WTC11 (cell line): ENCODE results near the gene SMKR1. TPM values are rescaled to one million over a fixed set of nuclear protein-coding genes. Genes with fewer than 3 reads are reported as not detected.

Experiments
- ATAC-seq: fragments of 200-7000 bp; cut with Tn5 transposase; 2 replicates; pipeline ENCODE4 v1.10.0; 2021; ENCODE audit warnings: mild to moderate bottlenecking, moderate library complexity
- CTCF ChIA-PET: fragments of 300-600 bp; sonication (Branson Sonifier 250); formaldehyde crosslinking; loops from one replicate; lab custom pipeline; 2021; ENCODE audit warnings: antibody characterized with exemption; lab: Charles Lee
- POLR2A ChIA-PET: fragments of 350-600 bp; sonication (Branson Sonifier 250); formaldehyde crosslinking; loops from one replicate; lab custom pipeline; 2021; ENCODE audit warnings: antibody characterized with exemption; lab: Charles Lee
- DNase-seq: peaks from one replicate; pipeline ENCODE4 v3.0.0; 2021; ENCODE audit warnings: low spot score
- H3K27ac Mint-ChIP-seq: 2 replicates; pipeline ENCODE4 v1.8.0; 2021; ENCODE audit warnings: mixed read lengths
- H3K27me3 Mint-ChIP-seq: 2 replicates; pipeline ENCODE4 v1.8.0; 2021; ENCODE audit warnings: low read depth, mild to moderate bottlenecking, moderate library complexity, mixed read lengths
- H3K36me3 Mint-ChIP-seq: 2 replicates; pipeline ENCODE4 v1.8.0; 2021; ENCODE audit warnings: mixed read lengths
- H3K4me1 Mint-ChIP-seq: 2 replicates; pipeline ENCODE4 v1.8.0; 2022; ENCODE audit warnings: mixed read lengths
- H3K4me3 Mint-ChIP-seq: 2 replicates; pipeline ENCODE4 v1.8.0; 2021; ENCODE audit warnings: mild to moderate bottlenecking, moderate library complexity, mixed read lengths
- H3K9me3 Mint-ChIP-seq: 2 replicates; pipeline ENCODE4 v1.8.0; 2021; ENCODE audit warnings: mixed read lengths
- CBFB ChIP-seq: sonication (generic); formaldehyde crosslinking; IDR thresholded peaks from 2 replicates; pipeline ENCODE4 v1.8.1; 2022; ENCODE audit warnings: mild to moderate bottlenecking, low read depth, missing genetic modification reagents
- CREM ChIP-seq: sonication (generic); formaldehyde crosslinking; IDR thresholded peaks from 2 replicates; pipeline ENCODE4 v1.8.1; 2022; ENCODE audit warnings: mild to moderate bottlenecking, missing genetic modification reagents, moderate library complexity
- E2F1 ChIP-seq: sonication (generic); formaldehyde crosslinking; IDR thresholded peaks from 2 replicates; pipeline ENCODE4 v1.8.0; 2022; ENCODE audit warnings: mild to moderate bottlenecking, missing genetic modification reagents
- E2F5 ChIP-seq: sonication (generic); formaldehyde crosslinking; IDR thresholded peaks from 2 replicates; pipeline ENCODE4 v1.8.1; 2022; ENCODE audit warnings: mild to moderate bottlenecking, moderate library complexity, missing genetic modification reagents
- EMX1 ChIP-seq: fragments of 250-450 bp; sonication (Bioruptor Pico); IDR thresholded peaks from 2 replicates; pipeline ENCODE4 v1.8.0; 2021; ENCODE audit warnings: mild to moderate bottlenecking
- GABPB1 ChIP-seq: sonication (generic); formaldehyde crosslinking; IDR thresholded peaks from 2 replicates; pipeline ENCODE4 v1.8.1; 2023; ENCODE audit warnings: mild to moderate bottlenecking, missing genetic modification reagents
- GRHL2 ChIP-seq: fragments of 250-450 bp; sonication (Bioruptor Pico); IDR thresholded peaks from 2 replicates; pipeline ENCODE4 v1.8.0; 2022; ENCODE audit warnings: mild to moderate bottlenecking, moderate library complexity; ENCODE audit not compliant: insufficient replicate concordance, severe bottlenecking
- JAZF1 ChIP-seq: fragments of 250-450 bp; sonication (Bioruptor Pico); IDR thresholded peaks from 2 replicates; pipeline ENCODE4 v1.9.0; 2021; ENCODE audit warnings: moderate library complexity, mild to moderate bottlenecking, inconsistent platforms
- NR2C2 ChIP-seq: sonication (generic); formaldehyde crosslinking; IDR thresholded peaks from 2 replicates; pipeline ENCODE4 v1.8.0; 2022; ENCODE audit warnings: mild to moderate bottlenecking, missing genetic modification reagents
- SP1 ChIP-seq: sonication (generic); formaldehyde crosslinking; conservative IDR thresholded peaks from 2 replicates; pipeline ENCODE4 v1.8.1; 2022; ENCODE audit warnings: missing genetic modification reagents
- TEAD1 ChIP-seq: sonication (generic); formaldehyde crosslinking; IDR thresholded peaks from 2 replicates; pipeline ENCODE4 v1.8.0; 2022; ENCODE audit warnings: mild to moderate bottlenecking, missing genetic modification reagents
- ZNF219 ChIP-seq: sonication (generic); formaldehyde crosslinking; IDR thresholded peaks from 2 replicates; pipeline ENCODE4 v1.8.0; 2023; ENCODE audit warnings: missing genetic modification reagents, mild to moderate bottlenecking, borderline replicate concordance
- ZNF423 ChIP-seq: fragments of 250-450 bp; sonication (Bioruptor Pico); IDR thresholded peaks from 2 replicates; pipeline ENCODE4 v2.1.2; 2022; ENCODE audit warnings: mild to moderate bottlenecking, moderate library complexity
- ZNF532 ChIP-seq: fragments of 250-450 bp; sonication (Bioruptor Pico); IDR thresholded peaks from 2 replicates; pipeline ENCODE4 v1.9.0; 2021; ENCODE audit warnings: mild to moderate bottlenecking, borderline replicate concordance
- ZNF671 ChIP-seq: fragments of 250-450 bp; sonication (Bioruptor Pico); IDR thresholded peaks from 2 replicates; pipeline ENCODE4 v1.8.0; 2021; ENCODE audit warnings: mild to moderate bottlenecking
- ZSCAN18 ChIP-seq: fragments of 250-450 bp; sonication (Bioruptor Pico); IDR thresholded peaks from 2 replicates; pipeline ENCODE4 v2.1.2; 2022; ENCODE audit warnings: mild to moderate bottlenecking, moderate library complexity
- total RNA-seq: library from RNA; stranded (reverse); gene quantifications from 3 replicates; pipeline ENCODE4 v1.2.3, GENCODE V29; 2021

SMKR1 gene
- total RNA-seq, 1 experiment from 2014 or later = 0.50 TPM

- H3K27ac Mint-ChIP-seq = no peak overlapping the region
- ATAC-seq = no peak
- H3K36me3 Mint-ChIP-seq = peaks cover 31% of the 10 kb centered on the region
Observed at GRCh38 chr7:129452589-129453231, 49.6 kb upstream of the SMKR1 start.

More at GRCh38 chr7:129452589-129453231, 49.6 kb upstream of the SMKR1 start:
- no peak overlapping the region for H3K4me3 Mint-ChIP-seq
- no peaks in the 10 kb centered on the region for H3K27me3 Mint-ChIP-seq
- no peaks in the 10 kb centered on the region for H3K4me1 Mint-ChIP-seq
- DNase-seq = no peak
- H3K9me3 Mint-ChIP-seq = peaks cover 10% of the 10 kb centered on the region
- TF ChIP-seq TEAD1 (no peak), JAZF1 (CRISPR knock-in tag) (no peak), ZNF532 (no peak), CREM (CRISPR knock-in tag) (no peak), E2F5 (no peak), GABPB1 (no peak), SP1 (no peak), E2F1 (CRISPR knock-in tag) (no peak), ZSCAN18 (CRISPR knock-in tag) (no peak), ZNF671 (no peak), EMX1 (CRISPR knock-in tag) (no peak), CBFB (CRISPR knock-in tag) (no peak), ZNF219 (no peak), GRHL2 (CRISPR knock-in tag) (no peak), NR2C2 (CRISPR knock-in tag) (no peak), ZNF423 (no peak)
- ChIA-PET POLR2A (no interaction called here), CTCF (interaction anchor here (1.9 kb wide), 1 partner anchor 85 kb away, joined by 4 read pairs; no protein-coding TSS in a partner anchor)
